Left ventricle myocardium superior (tissue), 1 donor: ENCODE results near the gene FAIM2. TPM values are rescaled to one million over a fixed set of nuclear protein-coding genes. Genes with fewer than 3 reads are reported as not detected.

Source experiments
- ATAC-seq: fragments of 200-7000 bp; cut with Tn5 transposase; one replicate; pipeline ENCODE4 v1.9.1; 2020; ENCODE audit warnings: mild to moderate bottlenecking, moderate library complexity
- DNase-seq: peaks from one replicate; pipeline ENCODE4 v3.0.0-alpha.2; 2020
- intact Hi-C: fragments of 100-400 bp; cut with micrococcal nuclease; formaldehyde crosslinking; loops from one replicate; pipeline ENCODE4 v1.11.0; 2022
- total RNA-seq: library from RNA; stranded (reverse); fragmentation: NEBNext Ultra II Directional; extraction: Animal tissue kit (Norgen Biotek cat#: 25700); gene quantifications from one replicate; pipeline ENCODE4 v1.2.1, GENCODE V29; 2021
- donor health status: DM: no; HTN: yes; CAD: no; lungs with severe emphysema.

FAIM2 gene
- total RNA-seq, 1 donor from 2014 or later: 8.2 TPM

- ATAC-seq (no peak), DNase-seq (no peak)
- intact Hi-C loops: no loop called here
Measured at GRCh38 chr12:49843876-49844437, 59.7 kb downstream of the FAIM2 start.

- ATAC-seq (no peak), DNase-seq (no peak)
- intact Hi-C loops: no loop called here
Measured at GRCh38 chr12:49843411-49843810, 60.3 kb downstream of the FAIM2 start.

- intact Hi-C loops: no loop called here
- peak; percentile 96 for DNase-seq
- peak; percentile 97 for ATAC-seq
Measured at GRCh38 chr12:49842519-49843352, 61.0 kb downstream of the FAIM2 start, which contains the start of gene BCDIN3D. BCDIN3D (minus strand) TSS chr12:49843106; CDS start chr12:49843087, 19 bp downstream.

- intact Hi-C loops: loop anchor here (5.0 kb wide), 1 partner anchor 62 kb away; no protein-coding TSS in a partner anchor
- ATAC-seq (no peak), DNase-seq (no peak)
Measured at GRCh38 chr12:49838973-49839633, 64.6 kb downstream of the FAIM2 start.

GRCh38 chr12:49832836-49833421 is 70.8 kb downstream of the FAIM2 start:
- DNase-seq (no peak), ATAC-seq (no peak)
- intact Hi-C loops: no loop called here

- intact Hi-C loops: no loop called here
- ATAC-seq (no peak), DNase-seq (no peak)
Measured at GRCh38 chr12:49831717-49832116, 72.0 kb downstream of the FAIM2 start.

- intact Hi-C loops: no loop called here
- peak; percentile 99 for DNase-seq
- peak; percentile 94 for ATAC-seq
Measured at GRCh38 chr12:49828133-49829091, 75.3 kb downstream of the FAIM2 start, which contains the start of gene NCKAP5L. NCKAP5L (minus strand) TSS chr12:49828413; CDS start chr12:49804044, 24,369 bp downstream.

GRCh38 chr12:49827401-49828099 is 76.2 kb downstream of the FAIM2 start:
- intact Hi-C loops: no loop called here
- ATAC-seq (peak; percentile 67), DNase-seq (peak; percentile 87)

GRCh38 chr12:49827051-49827400 is 76.7 kb downstream of the FAIM2 start:
- DNase-seq (no peak), ATAC-seq (no peak)
- intact Hi-C loops: no loop called here

GRCh38 chr12:49825971-49826421 is 77.7 kb downstream of the FAIM2 start:
- ATAC-seq (no peak), DNase-seq (peak; percentile 56)
- intact Hi-C loops: no loop called here

GRCh38 chr12:49825360-49825970 is 78.2 kb downstream of the FAIM2 start:
- intact Hi-C loops: no loop called here
- DNase-seq (peak; percentile 68), ATAC-seq (peak; percentile 6)

- intact Hi-C loops: no loop called here
- peak; percentile 2 for ATAC-seq
- no peak for DNase-seq
Measured at GRCh38 chr12:49824895-49825294, 78.8 kb downstream of the FAIM2 start.

GRCh38 chr12:49824416-49824815 is 79.3 kb downstream of the FAIM2 start:
- DNase-seq: no peak
- intact Hi-C loops: no loop called here
- ATAC-seq: no peak

GRCh38 chr12:49823951-49824350 is 79.7 kb downstream of the FAIM2 start:
- no peak for DNase-seq
- intact Hi-C loops: no loop called here
- ATAC-seq: no peak

- ATAC-seq: no peak
- intact Hi-C loops: no loop called here
- no peak for DNase-seq
Measured at GRCh38 chr12:49823350-49823749, 80.3 kb downstream of the FAIM2 start.

GRCh38 chr12:49821373-49822287 is 82.1 kb downstream of the FAIM2 start:
- DNase-seq: no peak
- intact Hi-C loops: no loop called here

GRCh38 chr12:49819786-49820185 is 83.9 kb downstream of the FAIM2 start:
- intact Hi-C loops: no loop called here
- DNase-seq (no peak), ATAC-seq (peak; percentile 48)

More at GRCh38 chr12:49821373-49822287, 82.1 kb downstream of the FAIM2 start:
- ATAC-seq: no peak
